ENCODE measurements around the gene KRTAP9-9. TPM values are rescaled to one million over a fixed set of nuclear protein-coding genes. Genes with fewer than 3 reads are reported as not detected.
"Not testable (repeated sequence)": the region's sequence is repeated elsewhere in the genome, so short reads cannot be mapped to it uniquely, and the experiment has no call there.

Gene KRTAP9-9
- not detected for polyA plus RNA-seq (2012; ENCODE audit: missing spikeins)

GRCh38 chr17:41255381-41256290 is at the start of gene KRTAP9-9:
Gene KRTAP9-9, plus strand, starts transcription at chr17:41255384.
- DNase-seq (ENCODE audit: insufficient read length); FAIRE-seq: not testable (repeated sequence)

- DNase-seq (ENCODE audit: insufficient read length) (no peak), FAIRE-seq (no peak)
- TF ChIP-seq POLR2A (IDR thresholded peaks at IDR 0.05; ENCODE audit: low read depth, low read length): no peak
- no peak for TF ChIP-seq POLR2AphosphoS5 (IDR thresholded peaks at IDR 0.05; ENCODE audit: low read depth, low read length)
- TF ChIP-seq TAF1 (IDR thresholded peaks at IDR 0.05; ENCODE audit: borderline replicate concordance, low read depth, low read length): no peak
Measured at GRCh38 chr17:41211845-41212466, 43.2 kb upstream of the KRTAP9-9 start.

- TF ChIP-seq POLR2A (IDR thresholded peaks at IDR 0.05; ENCODE audit: low read depth, low read length): no peak
- TF ChIP-seq TAF1 (IDR thresholded peaks at IDR 0.05; ENCODE audit: borderline replicate concordance, low read depth, low read length): no peak
- no peak for TF ChIP-seq POLR2AphosphoS5 (IDR thresholded peaks at IDR 0.05; ENCODE audit: low read depth, low read length)
- no peak for DNase-seq (ENCODE audit: insufficient read length)
- FAIRE-seq: no peak
Measured at GRCh38 chr17:41212524-41213169, 42.5 kb upstream of the KRTAP9-9 start.

- DNase-seq (ENCODE audit: insufficient read length) (no peak), FAIRE-seq (no peak)
- no peak for TF ChIP-seq TAF1 (IDR thresholded peaks at IDR 0.05; ENCODE audit: borderline replicate concordance, low read depth, low read length)
- no peak for TF ChIP-seq POLR2AphosphoS5 (IDR thresholded peaks at IDR 0.05; ENCODE audit: low read depth, low read length)
- TF ChIP-seq POLR2A (IDR thresholded peaks at IDR 0.05; ENCODE audit: low read depth, low read length): no peak
Measured at GRCh38 chr17:41215681-41216080, 39.5 kb upstream of the KRTAP9-9 start.

- no peak for FAIRE-seq
- DNase-seq (ENCODE audit: insufficient read length): no peak
- no peak for TF ChIP-seq POLR2A (IDR thresholded peaks at IDR 0.05; ENCODE audit: low read depth, low read length)
- no peak for TF ChIP-seq TAF1 (IDR thresholded peaks at IDR 0.05; ENCODE audit: borderline replicate concordance, low read depth, low read length)
- no peak for TF ChIP-seq POLR2AphosphoS5 (IDR thresholded peaks at IDR 0.05; ENCODE audit: low read depth, low read length)
Measured at GRCh38 chr17:41223821-41224220, 31.4 kb upstream of the KRTAP9-9 start.

- TF ChIP-seq POLR2AphosphoS5 (IDR thresholded peaks at IDR 0.05; ENCODE audit: low read depth, low read length) (no peak), POLR2A (IDR thresholded peaks at IDR 0.05; ENCODE audit: low read depth, low read length) (no peak), TAF1 (IDR thresholded peaks at IDR 0.05; ENCODE audit: borderline replicate concordance, low read depth, low read length) (no peak)
- no peak for FAIRE-seq
- no peak for DNase-seq (ENCODE audit: insufficient read length)
Measured at GRCh38 chr17:41226051-41226450, 29.1 kb upstream of the KRTAP9-9 start.

- not testable (repeated sequence) for FAIRE-seq; DNase-seq (ENCODE audit: insufficient read length)
Measured at GRCh38 chr17:41226598-41227095, 28.5 kb upstream of the KRTAP9-9 start, which contains the start of gene KRTAP9-2. Gene KRTAP9-2, plus strand, starts transcription at chr17:41226648. Its CDS starts 7 bp downstream, at chr17:41226655.

- FAIRE-seq (no peak), DNase-seq (ENCODE audit: insufficient read length) (no peak)
- TF ChIP-seq POLR2A (IDR thresholded peaks at IDR 0.05; ENCODE audit: low read depth, low read length): no peak
Measured at GRCh38 chr17:41230094-41230493, 25.1 kb upstream of the KRTAP9-9 start.

GRCh38 chr17:41231731-41232130 is 23.5 kb upstream of the KRTAP9-9 start:
- no peak for FAIRE-seq
- DNase-seq (ENCODE audit: insufficient read length): no peak
- TF ChIP-seq TAF1 (IDR thresholded peaks at IDR 0.05; ENCODE audit: borderline replicate concordance, low read depth, low read length) (no peak), POLR2A (IDR thresholded peaks at IDR 0.05; ENCODE audit: low read depth, low read length) (no peak), POLR2AphosphoS5 (IDR thresholded peaks at IDR 0.05; ENCODE audit: low read depth, low read length) (no peak)

GRCh38 chr17:41232399-41233105 is 22.6 kb upstream of the KRTAP9-9 start, which contains the start of gene KRTAP9-3:
Gene KRTAP9-3, plus strand, starts transcription at chr17:41232449. Its CDS starts 53 bp downstream, at chr17:41232502.
- not testable (repeated sequence) for FAIRE-seq; DNase-seq (ENCODE audit: insufficient read length)

GRCh38 chr17:41237116-41237515 is 18.1 kb upstream of the KRTAP9-9 start:
- not testable (repeated sequence) for DNase-seq (ENCODE audit: insufficient read length); FAIRE-seq

GRCh38 chr17:41237949-41238437 is 17.2 kb upstream of the KRTAP9-9 start, which contains the start of gene KRTAP9-8:
Gene KRTAP9-8, plus strand, starts transcription at chr17:41237999. Its CDS starts 53 bp downstream, at chr17:41238052.
- not testable (repeated sequence) for FAIRE-seq; DNase-seq (ENCODE audit: insufficient read length)

- FAIRE-seq; DNase-seq (ENCODE audit: insufficient read length): not testable (repeated sequence)
Measured at GRCh38 chr17:41246995-41247787, 8.0 kb upstream of the KRTAP9-9 start.

GRCh38 chr17:41249637-41250240 is 5.4 kb upstream of the KRTAP9-9 start, which contains the start of gene KRTAP9-4:
Gene KRTAP9-4, plus strand, starts transcription at chr17:41249687. Its CDS starts 34 bp downstream, at chr17:41249721.
- DNase-seq (ENCODE audit: insufficient read length); FAIRE-seq: not testable (repeated sequence)

Measured in GM12892 (cell line).